Activated CD8-positive, alpha-beta T cell treated with anti-CD3 and anti-CD28 coated beads for 36 hours (primary cell): ENCODE measurements around the gene STARD9. TPM values are rescaled to one million over a fixed set of nuclear protein-coding genes. Genes with fewer than 3 reads are reported as not detected.

ENCODE experiments used
- ATAC-seq: fragments of 200-7000 bp; cut with Tn5 transposase; one replicate; pipeline ENCODE4 v1.10.0; 2021; ENCODE audit warnings: mild to moderate bottlenecking, moderate library complexity
- CTCF ChIA-PET: fragments of 350-600 bp; sonication (Branson Sonifier 250); formaldehyde crosslinking; loops from one replicate; lab custom pipeline; 2021; ENCODE audit warnings: antibody characterized with exemption; lab: Charles Lee
- POLR2A ChIA-PET: fragments of 350-600 bp; sonication (Branson Sonifier 250); formaldehyde crosslinking; loops from one replicate; lab custom pipeline; 2021; ENCODE audit warnings: antibody characterized with exemption; lab: Charles Lee
- DNase-seq: peaks from one replicate; pipeline ENCODE4 v3.0.0-alpha.2; 2020
- H3K27ac Mint-ChIP-seq: one replicate; pipeline ENCODE4 v1.8.0; 2021; ENCODE audit warnings: mild to moderate bottlenecking, mixed read lengths
- H3K27me3 Mint-ChIP-seq: one replicate; pipeline ENCODE4 v1.8.0; 2021; ENCODE audit warnings: mixed read lengths
- H3K36me3 Mint-ChIP-seq: one replicate; pipeline ENCODE4 v1.8.0; 2021; ENCODE audit warnings: low read depth, mixed read lengths
- H3K4me1 Mint-ChIP-seq: one replicate; pipeline ENCODE4 v1.8.0; 2021; ENCODE audit warnings: low read depth, mixed read lengths
- H3K4me3 Mint-ChIP-seq: one replicate; pipeline ENCODE4 v1.8.0; 2021; ENCODE audit warnings: mild to moderate bottlenecking, moderate library complexity, mixed read lengths
- H3K9me3 Mint-ChIP-seq: one replicate; pipeline ENCODE4 v1.8.0; 2021; ENCODE audit warnings: mixed read lengths
- CTCF ChIP-seq: fragments of 200-600 bp; IDR thresholded peaks from one replicate; pipeline ENCODE4 v1.8.0; 2022; ENCODE audit warnings: antibody characterized with exemption, mild to moderate bottlenecking
- intact Hi-C: fragments of 100-400 bp; cut with micrococcal nuclease; formaldehyde crosslinking; loops from one replicate; pipeline ENCODE4 v1.10.0; 2022
- total RNA-seq, 2 experiments: library from RNA; stranded (reverse); gene quantifications; one replicate each; pipeline ENCODE4 v1.2.3, GENCODE V29; 2021

Gene STARD9
- total RNA-seq, 2 experiments from 2014 or later = 4.8 to 6.4 TPM

DNA sequence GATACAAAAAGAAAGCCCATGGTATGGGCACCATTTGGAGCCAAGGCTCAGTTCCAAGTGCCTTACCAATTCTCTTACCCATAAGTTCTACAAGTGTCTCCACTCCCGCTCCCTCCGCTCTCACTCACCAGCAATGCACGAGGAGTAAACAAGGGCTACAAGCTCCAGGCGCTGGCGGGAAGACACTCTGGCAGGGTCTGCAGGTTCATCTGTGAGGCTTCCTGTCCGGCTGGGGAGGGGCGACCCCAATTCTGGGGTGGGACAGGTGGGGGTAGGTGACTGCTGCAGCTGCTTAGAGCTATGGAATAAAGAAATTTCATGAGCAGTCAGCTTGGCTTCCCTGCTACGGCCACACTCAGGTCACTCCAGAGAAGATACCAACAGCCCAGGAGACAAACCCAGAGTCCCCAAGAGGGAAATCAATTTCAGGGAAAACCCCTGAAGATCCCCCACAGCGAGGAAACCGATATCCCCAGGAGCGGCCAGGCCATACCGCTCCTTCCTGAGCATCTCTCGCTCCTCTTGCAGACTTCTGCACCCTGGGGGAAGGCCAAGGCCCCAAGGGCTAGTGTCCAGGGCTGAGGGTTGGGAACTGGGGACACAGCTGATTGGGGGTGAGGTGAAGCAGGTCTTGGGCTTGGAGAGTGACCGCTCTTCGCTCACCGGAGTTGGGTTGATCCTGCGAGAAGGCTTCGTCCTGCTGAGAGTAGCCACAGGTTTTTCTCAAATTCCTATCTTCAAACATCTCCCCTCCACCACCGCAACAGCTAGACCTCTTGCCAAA, 160.2 kb downstream of the STARD9 start:
- Mint-ChIP-seq H3K27me3 (no peaks in the 10 kb centered on the region), H3K36me3 (peaks cover 13% of the 10 kb centered on the region), H3K9me3 (no peaks in the 10 kb centered on the region), H3K4me1 (peaks cover 15% of the 10 kb centered on the region), H3K27ac (peak overlapping the region; percentile 61), H3K4me3 (peak overlapping the region; percentile 76)
- intact Hi-C loops = no loop called here
- no peak for DNase-seq
- ATAC-seq = no peak
- ChIA-PET POLR2A (interaction anchor here (0.6 to 3.1 kb wide), 5 partner anchors 10 to 245 kb away, joined by 3 to 12 read pairs (median 3); partner anchors contain the start of gene ZNF106), CTCF (interaction anchor here (1.2 to 3.8 kb wide), 2 partner anchors 65 to 191 kb away, joined by 3 to 17 read pairs; no protein-coding TSS in a partner anchor)
- no peak for TF ChIP-seq CTCF

DNA sequence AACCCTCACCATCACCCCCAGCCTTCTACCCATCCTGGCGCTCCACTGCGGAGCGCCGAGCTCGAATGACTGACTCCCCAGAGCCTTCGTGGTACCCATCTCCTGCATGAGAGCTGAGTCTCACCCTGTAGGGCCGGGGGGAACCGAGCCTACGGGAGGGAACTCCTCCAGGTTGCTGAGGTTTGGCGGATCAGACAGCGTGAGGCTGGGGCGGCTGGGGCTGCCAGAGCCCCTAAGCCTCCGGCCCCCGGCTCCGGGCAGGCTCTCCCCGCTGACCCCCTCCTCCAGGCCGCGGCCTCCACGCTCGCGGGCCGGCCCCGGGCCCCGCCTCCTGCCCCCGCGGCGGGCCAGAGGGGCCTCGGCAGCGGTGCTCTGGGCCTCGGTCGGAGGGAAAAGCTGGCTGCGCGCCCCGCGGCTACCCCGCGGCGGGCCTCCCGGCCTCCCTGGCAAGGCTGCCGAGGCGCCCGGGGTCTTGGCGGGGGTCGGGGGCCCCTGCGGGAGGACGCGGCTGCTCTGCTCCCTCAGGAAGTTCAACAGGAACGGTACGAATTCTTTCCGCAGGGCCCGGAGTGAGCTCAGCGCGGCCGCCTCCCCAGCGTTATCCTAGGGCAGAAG, 160.9 kb downstream of the STARD9 start:
- DNase-seq (peak; percentile 15), ATAC-seq (peak; percentile 18)
- intact Hi-C loops = no loop called here
- no peaks in the 10 kb centered on the region for H3K27me3 Mint-ChIP-seq
- no peaks in the 10 kb centered on the region for H3K9me3 Mint-ChIP-seq
- H3K27ac Mint-ChIP-seq = peak overlapping the region; percentile 61
- H3K4me3 Mint-ChIP-seq = peak overlapping the region; percentile 76
- peaks cover 10% of the 10 kb centered on the region for H3K36me3 Mint-ChIP-seq
- POLR2A ChIA-PET = interaction anchor here (1.0 to 3.1 kb wide), 6 partner anchors 11 to 246 kb away, joined by 3 to 12 read pairs (median 4); partner anchors contain the start of gene ZNF106
- CTCF ChIA-PET = interaction anchor here (1.2 to 3.8 kb wide), 2 partner anchors 65 to 190 kb away, joined by 3 to 17 read pairs; no protein-coding TSS in a partner anchor
- no peak for TF ChIP-seq CTCF
- H3K4me1 Mint-ChIP-seq = peaks cover 15% of the 10 kb centered on the region

DNA sequence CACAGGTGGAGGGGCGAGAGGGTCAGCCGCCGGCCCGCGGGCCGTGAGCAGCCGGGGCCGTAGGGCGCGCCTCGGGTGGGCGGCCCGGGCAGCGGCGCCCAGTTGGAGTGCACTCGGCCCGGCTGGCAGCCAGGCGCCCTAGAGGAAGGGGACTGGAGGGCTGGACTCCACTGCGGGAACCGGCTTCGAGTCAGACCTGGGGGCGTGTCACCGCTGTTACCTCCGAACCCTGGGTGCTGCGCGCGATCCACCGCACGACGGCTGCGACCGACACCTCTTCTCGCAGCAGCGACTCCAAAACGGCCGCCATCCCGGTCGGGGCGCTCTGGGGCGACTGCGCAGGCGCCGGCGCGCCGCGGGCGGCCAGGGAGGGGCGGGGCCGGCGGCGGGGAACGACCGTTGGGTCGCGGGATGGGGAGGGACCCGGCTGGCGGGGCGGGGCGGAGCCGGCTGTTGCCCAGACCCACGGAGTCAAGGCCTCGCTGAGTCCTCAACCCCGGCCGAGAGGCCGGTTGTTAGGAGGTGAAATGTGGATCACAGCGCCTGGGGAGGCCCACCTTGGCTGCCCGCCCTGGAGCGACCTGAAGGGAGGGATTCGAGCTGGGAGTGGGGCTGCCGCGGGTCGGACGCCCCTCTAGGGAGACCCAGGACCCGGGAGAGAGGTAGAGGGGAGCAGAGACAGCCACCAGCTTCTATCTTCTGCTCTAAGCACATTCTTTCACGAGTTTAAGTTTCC, 161.6 kb downstream of the STARD9 start, which contains the start of gene CDAN1:
Gene CDAN1 (minus strand): TSS at position 336 of the 736 bp plus-strand sequence. CDS start 26 bp downstream, at position 310.
- CTCF ChIA-PET = interaction anchor here (0.8 to 3.8 kb wide), 3 partner anchors 14 to 190 kb away, joined by 3 to 17 read pairs (median 3); no protein-coding TSS in a partner anchor
- POLR2A ChIA-PET = interaction anchor here (0.7 to 3.1 kb wide), 6 partner anchors 12 to 1804 kb away, joined by 3 to 12 read pairs (median 4); no protein-coding TSS in a partner anchor
- H3K27ac Mint-ChIP-seq = peak within 1 kb of the TSS; percentile 72

More for the DNA sequence above, 161.6 kb downstream of the STARD9 start, which contains the start of gene CDAN1:
- Mint-ChIP-seq H3K27me3 (no peaks in the 10 kb centered on the region), H3K4me3 (peak within 1 kb of the TSS; percentile 76), H3K9me3 (no peaks in the 10 kb centered on the region), H3K4me1 (peaks cover 15% of the 10 kb centered on the region), H3K36me3 (peaks cover 8% of the 10 kb centered on the region)
- ATAC-seq (peak; percentile 98), DNase-seq (peak; percentile 92)
- no peak for TF ChIP-seq CTCF
- intact Hi-C loops = no loop called here
